ENCODE data around the gene CYB5B. TPM values are rescaled to one million over a fixed set of nuclear protein-coding genes. Genes with fewer than 3 reads are reported as not detected.

Gene CYB5B
- total and polyA plus RNA-seq, 4 donors, result 41.5 to 75.0 (median 50.4) TPM

DNA sequence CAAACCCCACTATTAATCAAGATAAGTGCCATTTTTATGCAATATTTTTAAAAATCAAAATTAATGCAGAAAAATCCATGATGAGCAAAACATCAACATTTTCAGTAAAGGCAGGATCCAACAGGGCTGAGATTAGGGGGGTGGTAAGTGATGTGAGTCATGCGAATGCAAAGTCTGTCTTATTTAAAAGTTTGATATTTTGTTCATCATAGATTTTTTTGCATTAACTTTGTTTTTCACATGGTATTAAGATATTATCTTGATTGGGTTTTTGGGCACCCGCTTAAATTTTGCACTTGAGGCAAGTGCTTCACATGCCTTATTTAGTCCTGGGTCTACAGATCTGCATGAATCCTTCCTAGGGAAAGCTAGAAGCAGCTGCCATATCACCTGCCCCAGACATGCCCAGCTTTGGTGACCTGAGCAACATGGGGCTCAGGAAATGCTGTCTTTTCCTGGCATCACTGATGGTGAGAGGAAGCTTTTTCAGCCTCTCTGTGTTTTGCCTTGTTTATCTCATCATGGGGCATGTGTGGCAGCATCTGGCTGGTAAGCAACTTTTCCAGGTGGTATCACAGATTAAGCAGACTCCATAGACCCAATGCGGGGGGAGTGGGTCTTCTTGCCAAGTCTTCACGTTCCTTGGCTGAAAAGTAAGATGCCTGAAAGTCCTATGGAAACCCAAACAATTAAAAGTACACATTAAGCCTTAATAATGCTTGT, 83.8 kb downstream of the CYB5B start:
- intact Hi-C loops (cut with DNase I), result no loop called here
- Histone ChIP-seq H3K27me3 (ENCODE audit: control insufficient read depth in 1 of 2, insufficient read depth in 2 of 2, low read length in 1 of 2) (no peaks in the 10 kb centered on the region), H3K4me3 (ENCODE audit: low read length in 2 of 2) (no peak overlapping the region), H3K9me3 (ENCODE audit: control insufficient read depth, low read length) (no peaks in the 10 kb centered on the region), H3K36me3 (ENCODE audit: control insufficient read depth in 1 of 2, insufficient read depth in 2 of 2, low read length in 1 of 2) (no peaks in the 10 kb centered on the region), H3K27ac (ENCODE audit: low read depth in 1 of 2, low read length in 2 of 2) (no peak overlapping the region), H3K4me1 (ENCODE audit: control insufficient read depth in 1 of 2, insufficient read depth in 2 of 2, low read length in 2 of 2) (no peaks in the 10 kb centered on the region)
- DNase-seq (no peak), ATAC-seq (ENCODE audit: low FRiP score) (no peak)
- WGBS, 2 donors, result 53 to 54% methylated on average over 4 of the region's 4 CpGs

DNA sequence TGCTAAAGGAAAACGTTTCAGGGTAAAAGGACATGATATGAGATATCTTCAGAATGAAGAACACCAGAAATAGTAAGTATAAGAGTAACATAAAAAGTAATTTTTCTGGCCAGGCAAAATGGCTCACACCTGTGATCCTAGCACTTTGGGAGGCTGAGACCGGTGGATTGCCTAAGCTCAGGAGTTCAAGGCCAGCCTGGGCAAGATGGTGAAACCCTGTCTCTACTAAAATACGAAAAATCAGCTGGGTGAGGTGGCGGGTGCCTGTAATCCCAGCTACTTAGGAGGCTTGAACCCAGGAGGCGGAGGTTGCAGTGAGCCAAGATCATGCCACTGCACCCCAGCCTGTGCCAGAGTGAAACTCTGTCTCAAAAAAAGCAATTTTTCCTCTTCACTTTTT, 84.7 kb downstream of the CYB5B start:
- Histone ChIP-seq H3K27me3 (ENCODE audit: control insufficient read depth in 1 of 2, insufficient read depth in 2 of 2, low read length in 1 of 2) (no peaks in the 10 kb centered on the region), H3K9me3 (ENCODE audit: control insufficient read depth, low read length) (no peaks in the 10 kb centered on the region), H3K4me1 (ENCODE audit: control insufficient read depth in 1 of 2, insufficient read depth in 2 of 2, low read length in 2 of 2) (no peaks in the 10 kb centered on the region), H3K27ac (ENCODE audit: low read depth in 1 of 2, low read length in 2 of 2) (no peak overlapping the region), H3K4me3 (ENCODE audit: low read length in 2 of 2) (no peak overlapping the region), H3K36me3 (ENCODE audit: control insufficient read depth in 1 of 2, insufficient read depth in 2 of 2, low read length in 1 of 2) (no peaks in the 10 kb centered on the region)
- intact Hi-C loops (cut with DNase I), result no loop called here
- WGBS, 2 donors, result 81 to 85% methylated on average over 5 of the region's 5 CpGs
- ATAC-seq (ENCODE audit: low FRiP score) (no peak), DNase-seq (no peak)

DNA sequence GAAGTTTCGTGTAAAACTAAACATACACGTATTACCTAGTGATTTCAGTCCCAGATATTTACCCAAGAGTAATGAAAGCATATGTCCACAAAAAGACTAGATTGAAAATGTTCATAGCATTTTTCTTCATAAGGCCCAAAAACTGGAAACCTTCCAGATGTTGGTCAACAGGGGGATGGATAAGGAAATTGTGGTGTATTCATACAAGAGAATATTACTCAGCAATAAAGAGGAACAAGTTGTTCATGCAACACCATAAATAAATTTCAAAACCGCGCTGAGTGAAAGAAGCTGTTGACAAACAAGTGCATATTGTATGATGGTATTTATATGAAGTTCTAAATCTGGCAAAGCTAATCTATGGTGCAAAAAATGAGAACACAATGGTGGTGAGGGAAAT, 87.2 kb downstream of the CYB5B start:
- H3K9me3 ChIP-seq (ENCODE audit: control insufficient read depth, low read length), result no peaks in the 10 kb centered on the region
- 94 to 95% methylated on average over 4 of the region's 4 CpGs for WGBS, 2 donors
- intact Hi-C loops (cut with DNase I), result no loop called here
- no peak for ATAC-seq (ENCODE audit: low FRiP score)
- H3K4me3 ChIP-seq (ENCODE audit: low read length in 2 of 2), result no peak overlapping the region
- H3K4me1 ChIP-seq (ENCODE audit: control insufficient read depth in 1 of 2, insufficient read depth in 2 of 2, low read length in 2 of 2), result no peaks in the 10 kb centered on the region
- H3K36me3 ChIP-seq (ENCODE audit: control insufficient read depth in 1 of 2, insufficient read depth in 2 of 2, low read length in 1 of 2), result no peaks in the 10 kb centered on the region
- no peak overlapping the region for H3K27ac ChIP-seq (ENCODE audit: low read depth in 1 of 2, low read length in 2 of 2)
- no peak for DNase-seq
- no peaks in the 10 kb centered on the region for H3K27me3 ChIP-seq (ENCODE audit: control insufficient read depth in 1 of 2, insufficient read depth in 2 of 2, low read length in 1 of 2)

DNA sequence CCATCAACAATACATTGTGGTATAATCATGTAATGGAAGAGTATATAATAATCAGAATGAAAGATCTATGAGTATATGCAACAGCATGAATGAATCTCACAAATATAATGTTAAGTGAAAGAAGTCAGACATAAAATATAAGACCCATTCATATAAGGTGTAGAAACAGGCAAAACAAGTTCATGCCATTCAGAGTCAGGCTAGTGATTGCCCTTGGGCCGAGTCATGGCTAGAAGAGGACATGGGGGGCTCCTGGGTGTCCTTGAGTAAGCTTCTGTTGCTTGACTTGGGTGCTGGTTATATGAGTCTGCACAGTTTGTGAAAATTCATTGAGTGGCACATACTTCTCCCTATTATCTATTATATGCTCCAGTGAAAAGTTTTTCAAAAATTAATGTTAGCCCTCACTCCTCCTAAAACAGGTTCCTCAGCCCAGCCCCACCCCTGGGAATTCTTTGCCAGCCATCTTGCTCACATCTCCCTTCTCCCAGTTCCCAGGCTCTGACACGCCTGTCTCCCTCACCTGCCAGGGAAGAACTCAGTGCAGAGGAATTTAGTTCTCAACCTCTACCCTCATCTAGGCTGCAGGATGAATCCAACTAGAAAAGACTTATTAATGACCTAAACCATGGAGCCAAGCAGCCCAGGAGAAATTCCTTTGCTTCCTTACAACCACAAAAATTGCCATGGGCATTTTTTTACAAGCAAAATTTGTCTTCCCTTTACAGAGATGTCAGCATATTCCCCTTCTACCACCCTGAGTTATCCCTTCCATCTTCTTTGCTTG, 89.0 kb downstream of the CYB5B start:
- DNase-seq, result no peak
- Histone ChIP-seq H3K4me3 (ENCODE audit: low read length in 2 of 2) (no peak overlapping the region), H3K27ac (ENCODE audit: low read depth in 1 of 2, low read length in 2 of 2) (no peak overlapping the region), H3K9me3 (ENCODE audit: control insufficient read depth, low read length) (no peaks in the 10 kb centered on the region), H3K27me3 (ENCODE audit: control insufficient read depth in 1 of 2, insufficient read depth in 2 of 2, low read length in 1 of 2) (no peaks in the 10 kb centered on the region), H3K36me3 (ENCODE audit: control insufficient read depth in 1 of 2, insufficient read depth in 2 of 2, low read length in 1 of 2) (no peaks in the 10 kb centered on the region), H3K4me1 (ENCODE audit: control insufficient read depth in 1 of 2, insufficient read depth in 2 of 2, low read length in 2 of 2) (no peaks in the 10 kb centered on the region)
- intact Hi-C loops (cut with DNase I), result no loop called here
- no peak for ATAC-seq (ENCODE audit: low FRiP score)
- WGBS, 2 donors, result 71 to 78% methylated on average over 2 of the region's 2 CpGs

- intact Hi-C loops (cut with DNase I), result no loop called here
- Histone ChIP-seq H3K27ac (ENCODE audit: low read depth in 1 of 2, low read length in 2 of 2) (no peak overlapping the region), H3K9me3 (ENCODE audit: control insufficient read depth, low read length) (no peaks in the 10 kb centered on the region), H3K27me3 (ENCODE audit: control insufficient read depth in 1 of 2, insufficient read depth in 2 of 2, low read length in 1 of 2) (no peaks in the 10 kb centered on the region), H3K4me1 (ENCODE audit: control insufficient read depth in 1 of 2, insufficient read depth in 2 of 2, low read length in 2 of 2) (no peaks in the 10 kb centered on the region), H3K36me3 (ENCODE audit: control insufficient read depth in 1 of 2, insufficient read depth in 2 of 2, low read length in 1 of 2) (no peaks in the 10 kb centered on the region), H3K4me3 (ENCODE audit: low read length in 2 of 2) (no peak overlapping the region)
- ATAC-seq (ENCODE audit: low FRiP score), result no peak
- DNase-seq, result no peak
- 90 to 91% methylated on average over 6 of the region's 6 CpGs for WGBS, 2 donors
These were observed 89.9 kb downstream of the CYB5B start for GRCh38 chr16:69514356-69514755.

Other genes with a start within 250 kb of the CYB5B start
- 10 to 100 TPM; 49.6 to 67.1 TPM for gene SNTB2, start 237.5 kb upstream of the CYB5B start, total RNA-seq
- 1 to 10 TPM; 6.1 to 8.0 TPM for gene SNTB2, start 237.5 kb upstream of the CYB5B start, polyA plus RNA-seq
- 10 to 100 TPM; 28.6 to 30.0 TPM for gene VPS4A, start 113.3 kb upstream of the CYB5B start, total RNA-seq
- 10 to 100 TPM; 25.4 to 44.6 TPM for gene VPS4A, start 113.3 kb upstream of the CYB5B start, polyA plus RNA-seq
- gene PDF, start 94.0 kb upstream of the CYB5B start, total RNA-seq, result 1 to 10 TPM; 5.7 to 6.0 TPM
- gene PDF, start 94.0 kb upstream of the CYB5B start, polyA plus RNA-seq, result 1 to 10 TPM; 3.6 to 4.0 TPM
- 10 to 100 TPM; 21.5 to 29.4 TPM for gene COG8, start 85.1 kb upstream of the CYB5B start, total RNA-seq
- gene COG8, start 85.1 kb upstream of the CYB5B start, polyA plus RNA-seq, result 10 to 100 TPM in 1 of 2 donors, 1 to 10 TPM in 1; 5.3 to 16.5 TPM
- gene NIP7, start 84.8 kb upstream of the CYB5B start, total RNA-seq, result 10 to 100 TPM; 11.5 to 21.3 TPM
- gene NIP7, start 84.8 kb upstream of the CYB5B start, polyA plus RNA-seq, result 10 to 100 TPM in 1 of 2 donors, 1 to 10 TPM in 1; 7.1 to 14.5 TPM
- gene TMED6, start 72.8 kb upstream of the CYB5B start, total RNA-seq, result 1 to 10 TPM in 1 of 2 donors, under 1 TPM in 1; 0.84 to 1.1 TPM
- not detected for gene TMED6, start 72.8 kb upstream of the CYB5B start, polyA plus RNA-seq
- gene TERF2, start 38.6 kb upstream of the CYB5B start, total RNA-seq, result 10 to 100 TPM; 26.3 to 40.4 TPM
- gene TERF2, start 38.6 kb upstream of the CYB5B start, polyA plus RNA-seq, result 10 to 100 TPM in 1 of 2 donors, 1 to 10 TPM in 1; 7.1 to 13.5 TPM
- 10 to 100 TPM; 67.8 to 94.6 TPM for gene NFAT5, start 141.3 kb downstream of the CYB5B start, total RNA-seq
- 1 to 10 TPM; 2.1 to 5.1 TPM for gene NFAT5, start 141.3 kb downstream of the CYB5B start, polyA plus RNA-seq

Measured in aorta (tissue), 5 donors.